ENCODE data around the gene ABHD17C. TPM values are rescaled to one million over a fixed set of nuclear protein-coding genes. Genes with fewer than 3 reads are reported as not detected.

The ABHD17C gene
- total and polyA plus RNA-seq, 2 donors (not counting 3 experiments of a cell fraction or from before 2014, with no cell fraction given), result 5.9 to 10.9 TPM

- H3K9me3 ChIP-seq (replicated peaks; ENCODE audit: control insufficient read depth, insufficient read depth, low read length), result no peaks in the 10 kb centered on the region
- no peak overlapping the region for H3K4me3 ChIP-seq (replicated peaks in 1 of 3; ENCODE audit: insufficient read depth in 1 of 3, low read depth in 1 of 3, low read length in 3 of 3)
- no peak overlapping the region for H3K4me2 ChIP-seq (ENCODE audit: insufficient read depth, low read length)
- no peaks in the 10 kb centered on the region for H3K79me2 ChIP-seq (ENCODE audit: control insufficient read depth, insufficient read depth, low read length)
- no peaks in the 10 kb centered on the region for H3K36me3 ChIP-seq (ENCODE audit: control insufficient read depth in 2 of 2, extremely low read depth in 1 of 2, insufficient read depth in 2 of 2, low read length in 2 of 2)
- DNase-seq (ENCODE audit: low read depth, low spot score) (no peak), FAIRE-seq (no peak)
- CTCF ChIA-PET, result interaction anchor here (1.3 to 1.4 kb wide), 2 partner anchors 9 to 23 kb away, joined by 3 to 4 read pairs; no protein-coding TSS in a partner anchor
- H3K9ac ChIP-seq (replicated peaks; ENCODE audit: extremely low read depth, insufficient read depth, low read length), result no peak overlapping the region
- no peaks in the 10 kb centered on the region for H3K4me1 ChIP-seq (ENCODE audit: control insufficient read depth, extremely low read depth, insufficient read depth, low read length)
- POLR2A ChIA-PET, result no interaction called here
- peaks cover 0 to 3% of the 10 kb centered on the region in 2 experiments for H3K27me3 ChIP-seq (ENCODE audit: control insufficient read depth in 2 of 2, insufficient read depth in 2 of 2, low read length in 2 of 2)
- intact Hi-C loops (cut with micrococcal nuclease), result no loop called here
- H3K27ac ChIP-seq (ENCODE audit: insufficient read depth, low read depth, low read length), result no peak overlapping the region
- no peaks in the 10 kb centered on the region for H3K9me1 ChIP-seq (replicated peaks; ENCODE audit: control insufficient read depth, extremely low read depth, insufficient read depth, low read length)
- dilution Hi-C loops (cut with MboI; ENCODE audit: extremely low pct_ligation_motif_present, low sequenced_read_pairs), result no loop called here
- TF ChIP-seq MAX (IDR thresholded peaks at IDR 0.05; ENCODE audit: insufficient read depth, insufficient read length), result no peak
- no TSS peak for BruUV-seq (replicated peaks)
- H4K20me1 ChIP-seq (replicated peaks; ENCODE audit: control insufficient read depth, extremely low read depth, insufficient read depth, low read length), result no peaks in the 10 kb centered on the region
- no peak overlapping the region for H2AFZ ChIP-seq (ENCODE audit: low read depth, low read length)
Measured at GRCh38 chr15:80669663-80670273, 25.3 kb upstream of the ABHD17C start.

DNA sequence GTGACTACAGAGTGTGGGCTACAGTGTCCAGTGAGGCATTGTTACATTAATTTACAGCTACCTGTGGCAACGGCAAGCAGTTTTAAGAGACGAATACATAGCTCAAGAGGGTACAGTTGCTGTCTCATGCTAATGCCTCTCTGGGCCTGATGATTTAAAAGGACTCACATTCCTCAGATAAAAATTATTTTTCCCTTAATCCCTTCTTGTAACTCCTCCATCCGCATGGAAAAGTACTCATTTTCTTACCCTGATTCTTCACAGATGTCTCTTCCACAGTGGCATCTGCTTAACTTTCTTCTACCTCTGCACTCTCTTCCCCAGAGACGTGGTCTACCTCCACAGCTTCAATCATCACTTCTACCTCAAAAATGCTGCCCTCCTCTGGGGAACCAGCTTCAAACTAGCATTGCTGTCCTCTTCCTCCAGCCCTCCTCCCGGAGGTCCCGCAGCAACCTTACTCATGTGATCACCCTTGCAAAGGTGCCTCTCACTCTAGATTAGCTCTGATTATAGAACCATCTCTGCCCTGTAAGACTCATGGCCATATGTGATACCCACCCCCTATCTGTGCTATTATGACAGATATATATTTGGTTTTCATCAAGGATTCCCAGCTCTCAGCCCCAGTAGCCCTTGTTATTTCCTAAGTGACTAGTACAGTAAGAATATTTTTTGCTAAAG is 21.4 kb upstream of the ABHD17C start:
- no peaks in the 10 kb centered on the region for H3K4me1 ChIP-seq (ENCODE audit: control insufficient read depth, extremely low read depth, insufficient read depth, low read length)
- no peaks in the 10 kb centered on the region for H3K9me1 ChIP-seq (replicated peaks; ENCODE audit: control insufficient read depth, extremely low read depth, insufficient read depth, low read length)
- H3K9ac ChIP-seq (replicated peaks; ENCODE audit: extremely low read depth, insufficient read depth, low read length), result no peak overlapping the region
- H3K27ac ChIP-seq (ENCODE audit: insufficient read depth, low read depth, low read length), result no peak overlapping the region
- BruUV-seq (replicated peaks), result no TSS peak
- dilution Hi-C loops (cut with MboI; ENCODE audit: extremely low pct_ligation_motif_present, low sequenced_read_pairs) (no loop called here), intact Hi-C loops (cut with micrococcal nuclease) (no loop called here)
- no peaks in the 10 kb centered on the region for H4K20me1 ChIP-seq (replicated peaks; ENCODE audit: control insufficient read depth, extremely low read depth, insufficient read depth, low read length)
- no peaks in the 10 kb centered on the region for H3K79me2 ChIP-seq (ENCODE audit: control insufficient read depth, insufficient read depth, low read length)
- H3K4me3 ChIP-seq (replicated peaks in 1 of 3; ENCODE audit: insufficient read depth in 1 of 3, low read depth in 1 of 3, low read length in 3 of 3), result no peak overlapping the region
- TF ChIP-seq, protein P1, sequence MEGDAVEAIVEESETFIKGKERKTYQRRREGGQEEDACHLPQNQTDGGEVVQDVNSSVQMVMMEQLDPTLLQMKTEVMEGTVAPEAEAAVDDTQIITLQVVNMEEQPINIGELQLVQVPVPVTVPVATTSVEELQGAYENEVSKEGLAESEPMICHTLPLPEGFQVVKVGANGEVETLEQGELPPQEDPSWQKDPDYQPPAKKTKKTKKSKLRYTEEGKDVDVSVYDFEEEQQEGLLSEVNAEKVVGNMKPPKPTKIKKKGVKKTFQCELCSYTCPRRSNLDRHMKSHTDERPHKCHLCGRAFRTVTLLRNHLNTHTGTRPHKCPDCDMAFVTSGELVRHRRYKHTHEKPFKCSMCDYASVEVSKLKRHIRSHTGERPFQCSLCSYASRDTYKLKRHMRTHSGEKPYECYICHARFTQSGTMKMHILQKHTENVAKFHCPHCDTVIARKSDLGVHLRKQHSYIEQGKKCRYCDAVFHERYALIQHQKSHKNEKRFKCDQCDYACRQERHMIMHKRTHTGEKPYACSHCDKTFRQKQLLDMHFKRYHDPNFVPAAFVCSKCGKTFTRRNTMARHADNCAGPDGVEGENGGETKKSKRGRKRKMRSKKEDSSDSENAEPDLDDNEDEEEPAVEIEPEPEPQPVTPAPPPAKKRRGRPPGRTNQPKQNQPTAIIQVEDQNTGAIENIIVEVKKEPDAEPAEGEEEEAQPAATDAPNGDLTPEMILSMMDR (IDR thresholded peaks at IDR 0.05; ENCODE audit: extremely low read depth in 1 of 2, insufficient read depth in 1 of 2, low read depth in 1 of 2, low read length in 2 of 2), result no peak
- TF ChIP-seq GATA2 (IDR thresholded peaks at IDR 0.05; ENCODE audit: insufficient read depth, insufficient read length, low read depth, low read length), result no peak
- ChIA-PET POLR2A (no interaction called here), CTCF (interaction anchor here (1.3 to 2.8 kb wide), 8 partner anchors 8 to 106 kb away, joined by 3 to 26 read pairs (median 4); no protein-coding TSS in a partner anchor)
- no peak overlapping the region for H2AFZ ChIP-seq (ENCODE audit: low read depth, low read length)
- FAIRE-seq (no peak), DNase-seq (ENCODE audit: low read depth, low spot score) (no peak)
- H3K9me3 ChIP-seq (replicated peaks; ENCODE audit: control insufficient read depth, insufficient read depth, low read length), result no peaks in the 10 kb centered on the region
- H3K36me3 ChIP-seq (ENCODE audit: control insufficient read depth in 2 of 2, extremely low read depth in 1 of 2, insufficient read depth in 2 of 2, low read length in 2 of 2), result no peaks in the 10 kb centered on the region
- H3K27me3 ChIP-seq (ENCODE audit: control insufficient read depth in 2 of 2, insufficient read depth in 2 of 2, low read length in 2 of 2), result peaks cover 2 to 3% of the 10 kb centered on the region in 2 experiments
- no peak overlapping the region for H3K4me2 ChIP-seq (ENCODE audit: insufficient read depth, low read length)

Data from endothelial cell of umbilical vein (primary cell).